GM12864 (cell line): ENCODE data around the gene EHBP1.

Experiments used
- DNase-seq: peaks from one replicate; pipeline ENCODE4 v3.0.0-alpha.2; 2011; ENCODE audit warnings: low read depth
- H3K4me3 ChIP-seq: 2 replicates; pipeline ENCODE4 v1.5.1; 2011; ENCODE audit warnings: mild to moderate bottlenecking, low read depth, low read length, control low read depth
- TF ChIP-seq, protein P1 (sequence below): IDR thresholded peaks from 2 replicates; pipeline ENCODE4 v1.5.1; 2011; ENCODE audit warnings: low read depth, mild to moderate bottlenecking, moderate library complexity, low read length, control low read depth, inconsistent platforms; ENCODE audit errors: missing control alignments

Gene EHBP1

GRCh38 chr2:63053081-63053888, 347.8 kb downstream of the EHBP1 start:
- TF ChIP-seq, protein P1, sequence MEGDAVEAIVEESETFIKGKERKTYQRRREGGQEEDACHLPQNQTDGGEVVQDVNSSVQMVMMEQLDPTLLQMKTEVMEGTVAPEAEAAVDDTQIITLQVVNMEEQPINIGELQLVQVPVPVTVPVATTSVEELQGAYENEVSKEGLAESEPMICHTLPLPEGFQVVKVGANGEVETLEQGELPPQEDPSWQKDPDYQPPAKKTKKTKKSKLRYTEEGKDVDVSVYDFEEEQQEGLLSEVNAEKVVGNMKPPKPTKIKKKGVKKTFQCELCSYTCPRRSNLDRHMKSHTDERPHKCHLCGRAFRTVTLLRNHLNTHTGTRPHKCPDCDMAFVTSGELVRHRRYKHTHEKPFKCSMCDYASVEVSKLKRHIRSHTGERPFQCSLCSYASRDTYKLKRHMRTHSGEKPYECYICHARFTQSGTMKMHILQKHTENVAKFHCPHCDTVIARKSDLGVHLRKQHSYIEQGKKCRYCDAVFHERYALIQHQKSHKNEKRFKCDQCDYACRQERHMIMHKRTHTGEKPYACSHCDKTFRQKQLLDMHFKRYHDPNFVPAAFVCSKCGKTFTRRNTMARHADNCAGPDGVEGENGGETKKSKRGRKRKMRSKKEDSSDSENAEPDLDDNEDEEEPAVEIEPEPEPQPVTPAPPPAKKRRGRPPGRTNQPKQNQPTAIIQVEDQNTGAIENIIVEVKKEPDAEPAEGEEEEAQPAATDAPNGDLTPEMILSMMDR = no peak
- no peak overlapping the region for H3K4me3 ChIP-seq

DNA sequence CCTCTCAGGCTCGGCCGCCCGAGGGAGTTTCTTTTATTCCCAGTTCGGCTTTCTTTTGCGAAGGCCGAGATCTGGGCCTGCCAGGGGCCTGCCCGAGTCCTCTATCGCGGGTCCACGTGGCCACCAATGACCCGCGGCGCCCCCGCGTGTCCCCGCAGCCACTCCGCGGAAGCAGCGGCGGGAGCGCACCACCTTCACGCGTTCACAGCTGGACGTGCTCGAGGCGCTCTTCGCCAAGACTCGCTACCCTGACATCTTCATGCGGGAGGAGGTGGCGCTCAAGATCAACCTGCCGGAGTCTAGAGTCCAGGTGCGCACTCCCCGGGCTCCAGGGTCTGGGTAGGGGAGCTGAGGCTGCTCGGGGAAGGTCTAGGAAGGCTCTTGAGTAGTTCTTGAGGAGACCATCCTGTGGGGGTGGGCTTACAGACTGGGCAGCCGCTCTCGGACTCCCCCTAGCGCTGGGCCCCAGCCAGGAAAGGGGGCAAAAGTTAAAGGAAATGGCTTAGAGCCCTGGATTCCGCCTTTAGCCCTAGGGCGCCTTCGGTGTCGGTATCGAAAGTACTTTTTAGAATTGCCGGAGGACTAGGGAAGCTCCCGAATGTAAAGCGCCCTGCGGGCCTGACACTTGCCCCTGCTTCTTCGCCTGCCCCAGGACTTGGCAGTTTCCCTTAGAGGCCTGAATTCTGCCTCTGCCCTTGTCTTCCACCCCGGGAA, 348.5 kb downstream of the EHBP1 start:
- TF ChIP-seq, protein P1 = peak; percentile 52
- DNase-seq = no peak
- no peak overlapping the region for H3K4me3 ChIP-seq

More at GRCh38 chr2:63053081-63053888, 347.8 kb downstream of the EHBP1 start:
- DNase-seq = no peak

- DNase-seq = no peak
- TF ChIP-seq, protein P1 = no peak
- H3K4me3 ChIP-seq = no peak overlapping the region
Observed at GRCh38 chr2:63054841-63055225, 349.3 kb downstream of the EHBP1 start.

DNA sequence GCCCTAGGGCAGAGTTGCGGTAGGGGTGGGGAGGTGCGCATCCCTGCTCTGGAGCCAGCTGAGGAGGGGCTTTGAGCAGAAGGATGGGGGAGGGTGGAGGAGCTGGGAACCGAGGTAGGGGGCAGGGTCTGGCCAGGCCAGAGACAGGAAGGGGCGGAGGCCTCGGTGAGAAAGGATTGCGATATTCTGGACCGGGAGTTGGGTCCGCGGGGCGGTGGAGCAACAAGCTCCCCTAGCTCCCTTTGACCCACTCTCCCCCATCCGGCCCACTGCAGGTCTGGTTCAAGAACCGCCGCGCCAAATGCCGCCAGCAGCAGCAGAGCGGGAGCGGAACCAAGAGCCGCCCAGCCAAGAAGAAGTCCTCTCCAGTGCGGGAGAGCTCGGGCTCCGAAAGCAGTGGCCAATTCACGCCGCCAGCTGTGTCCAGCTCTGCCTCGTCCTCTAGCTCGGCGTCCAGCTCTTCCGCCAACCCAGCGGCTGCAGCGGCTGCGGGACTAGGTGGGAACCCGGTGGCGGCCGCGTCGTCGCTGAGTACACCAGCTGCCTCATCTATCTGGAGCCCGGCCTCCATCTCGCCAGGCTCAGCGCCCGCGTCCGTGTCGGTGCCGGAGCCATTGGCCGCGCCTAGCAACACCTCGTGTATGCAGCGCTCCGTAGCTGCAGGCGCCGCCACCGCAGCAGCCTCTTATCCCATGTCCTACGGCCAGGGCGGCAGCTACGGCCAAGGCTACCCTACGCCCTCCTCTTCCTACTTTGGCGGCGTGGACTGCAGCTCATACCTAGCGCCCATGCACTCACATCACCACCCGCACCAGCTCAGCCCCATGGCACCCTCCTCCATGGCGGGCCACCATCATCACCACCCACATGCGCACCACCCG, 350.0 kb downstream of the EHBP1 start:
- TF ChIP-seq, protein P1 = no peak
- DNase-seq = no peak
- no peak overlapping the region for H3K4me3 ChIP-seq

DNA sequence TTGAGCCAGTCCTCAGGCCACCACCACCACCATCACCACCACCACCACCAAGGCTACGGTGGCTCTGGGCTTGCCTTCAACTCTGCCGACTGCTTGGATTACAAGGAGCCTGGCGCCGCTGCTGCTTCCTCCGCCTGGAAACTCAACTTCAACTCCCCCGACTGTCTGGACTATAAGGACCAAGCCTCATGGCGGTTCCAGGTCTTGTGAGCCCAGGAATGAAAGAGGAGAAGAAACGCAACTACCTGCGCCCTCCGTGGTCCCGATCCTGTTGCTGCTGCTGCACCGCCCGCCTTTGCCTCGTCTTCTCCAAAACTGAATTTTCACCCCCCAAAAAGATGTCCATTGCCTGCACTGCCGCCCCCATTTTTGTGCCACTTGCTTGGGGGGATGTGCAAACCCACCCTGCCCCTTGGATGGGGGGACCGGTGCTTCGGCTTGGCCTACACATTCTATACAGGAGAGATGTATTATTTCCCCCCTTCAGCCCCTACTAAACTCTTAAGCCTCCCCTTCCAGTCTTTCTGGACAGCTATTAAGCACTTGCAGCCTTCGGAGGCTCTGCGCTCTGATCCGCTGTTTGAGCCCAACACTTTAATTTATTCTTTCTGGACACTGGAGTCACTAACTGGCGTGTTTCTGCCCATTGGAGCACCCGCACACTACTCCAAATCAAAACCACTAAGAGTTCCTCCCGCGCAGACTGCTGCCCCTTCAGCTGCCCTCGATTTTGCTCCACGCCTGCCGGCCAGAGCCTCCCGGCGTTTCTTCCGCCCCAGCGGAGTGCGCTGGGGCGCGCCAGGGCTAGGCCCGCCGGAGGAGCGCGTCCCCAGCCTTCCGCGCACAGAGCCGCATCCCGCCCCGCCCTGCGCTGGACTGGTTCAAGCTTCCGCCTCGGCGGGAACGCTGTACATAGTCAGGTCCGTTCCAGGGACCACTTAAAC, 350.9 kb downstream of the EHBP1 start:
- H3K4me3 ChIP-seq = no peak overlapping the region
- TF ChIP-seq, protein P1 = no peak
- DNase-seq = no peak
